K562 (cell line): Measurements from ENCODE around the gene SLC40A1.

Experiments used
- EGR1 ChIP-seq: fragments of 450-650 bp; conservative IDR thresholded peaks from 2 replicates; pipeline ENCODE4 v1.6.1; 2017; ENCODE audit warnings: mild to moderate bottlenecking
- ELF4 ChIP-seq: fragments of 450-650 bp; formaldehyde crosslinking; IDR thresholded peaks from 2 replicates; pipeline ENCODE4 v1.4.0; 2022; ENCODE audit warnings: missing genetic modification characterization
- EP300 ChIP-seq: IDR thresholded peaks from 2 replicates; pipeline ENCODE4 v1.6.1; 2012; ENCODE audit warnings: low read length, improper control_type of control experiment
- ESRRA ChIP-seq: fragments of 450-650 bp; IDR thresholded peaks from 2 replicates; pipeline ENCODE4 v1.6.1; 2014; ENCODE audit warnings: low read depth, mild to moderate bottlenecking, moderate library complexity, borderline replicate concordance
- MAFF ChIP-seq: IDR thresholded peaks from 2 replicates; pipeline ENCODE4 v1.6.1; 2012; ENCODE audit warnings: low read length, improper control_type of control experiment
- NFE2 ChIP-seq: IDR thresholded peaks from 2 replicates; pipeline ENCODE4 v1.6.1; 2014; ENCODE audit warnings: antibody characterized with exemption, low read depth
- RBBP5 ChIP-seq: fragments of 200-600 bp; sonication (generic); IDR thresholded peaks from 2 replicates; pipeline ENCODE4 v1.6.1; 2012; ENCODE audit warnings: borderline replicate concordance, mild to moderate bottlenecking, low read length, control low read depth, inconsistent platforms; ENCODE audit not compliant: insufficient read depth, poor library complexity, severe bottlenecking
- SRSF1 ChIP-seq: fragments of 200-400 bp; formaldehyde crosslinking; IDR thresholded peaks from 2 replicates; pipeline ENCODE4 v1.6.1; 2017; ENCODE audit warnings: mild to moderate bottlenecking, low read depth, low read length, moderate library complexity
- TEAD4 ChIP-seq, 2 experiments: sonication (generic) in 1 of 2; formaldehyde crosslinking in 1 of 2; IDR thresholded peaks; 2 replicates each; pipeline versions ENCODE4 v1.6.1 to v1.8.0; 2012 to 2022; ENCODE audit warnings: borderline replicate concordance in 1 of 2, inconsistent platforms in 1 of 2, low read length in 1 of 2, mild to moderate bottlenecking in 1 of 2, missing genetic modification reagents in 1 of 2
- ZNF589 ChIP-seq: fragments of 200-800 bp; sonication (Bioruptor generic); IDR thresholded peaks from 2 replicates; pipeline ENCODE4 v1.6.1; 2016; ENCODE audit warnings: low read depth, missing genetic modification characterization, missing compliant biosample characterization
- TF ChIP-seq, protein P1 (sequence below), 3 experiments: IDR thresholded peaks in 2 of 3; conservative IDR thresholded peaks in 1 of 3; 2 replicates each; pipeline ENCODE4 v1.5.1; 2011 to 2012; ENCODE audit warnings: low read length in 3 of 3, mild to moderate bottlenecking in 3 of 3, control low read depth in 2 of 3, improper control_type of control experiment in 1 of 3, inconsistent platforms in 1 of 3, low read depth in 1 of 3, mixed read lengths in 1 of 3, moderate library complexity in 1 of 3; ENCODE audit not compliant: insufficient read depth in 2 of 3
- TF ChIP-seq, protein P2 (sequence below), 2 experiments: fragments of 450-650 bp; formaldehyde crosslinking in 1 of 2; IDR thresholded peaks; 2 replicates each; pipeline versions ENCODE4 v1.4.0 to v1.6.1; 2014 to 2020; ENCODE audit warnings: mild to moderate bottlenecking in 2 of 2, borderline replicate concordance in 1 of 2, low read depth in 1 of 2

DNA sequence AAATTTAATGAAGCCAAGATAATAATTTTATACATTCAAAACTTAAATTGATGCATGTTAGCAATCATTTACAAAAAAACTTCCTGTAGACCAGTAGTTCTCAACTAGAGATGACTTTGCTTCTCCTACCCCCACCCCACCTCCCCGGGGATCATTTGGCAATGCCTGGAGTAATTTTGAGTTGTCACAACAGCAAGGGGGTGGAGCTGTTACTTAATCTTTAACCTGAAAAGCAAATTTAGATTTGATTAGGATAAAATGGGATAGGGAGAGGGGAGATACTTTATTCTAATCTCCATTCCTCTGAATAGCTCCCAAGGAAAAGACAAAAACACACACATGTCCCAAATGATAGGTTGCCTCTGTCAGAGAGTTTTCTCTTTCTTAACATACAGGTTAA, 4.2 kb downstream of the SLC40A1 start:
- TF ChIP-seq, protein P1, sequence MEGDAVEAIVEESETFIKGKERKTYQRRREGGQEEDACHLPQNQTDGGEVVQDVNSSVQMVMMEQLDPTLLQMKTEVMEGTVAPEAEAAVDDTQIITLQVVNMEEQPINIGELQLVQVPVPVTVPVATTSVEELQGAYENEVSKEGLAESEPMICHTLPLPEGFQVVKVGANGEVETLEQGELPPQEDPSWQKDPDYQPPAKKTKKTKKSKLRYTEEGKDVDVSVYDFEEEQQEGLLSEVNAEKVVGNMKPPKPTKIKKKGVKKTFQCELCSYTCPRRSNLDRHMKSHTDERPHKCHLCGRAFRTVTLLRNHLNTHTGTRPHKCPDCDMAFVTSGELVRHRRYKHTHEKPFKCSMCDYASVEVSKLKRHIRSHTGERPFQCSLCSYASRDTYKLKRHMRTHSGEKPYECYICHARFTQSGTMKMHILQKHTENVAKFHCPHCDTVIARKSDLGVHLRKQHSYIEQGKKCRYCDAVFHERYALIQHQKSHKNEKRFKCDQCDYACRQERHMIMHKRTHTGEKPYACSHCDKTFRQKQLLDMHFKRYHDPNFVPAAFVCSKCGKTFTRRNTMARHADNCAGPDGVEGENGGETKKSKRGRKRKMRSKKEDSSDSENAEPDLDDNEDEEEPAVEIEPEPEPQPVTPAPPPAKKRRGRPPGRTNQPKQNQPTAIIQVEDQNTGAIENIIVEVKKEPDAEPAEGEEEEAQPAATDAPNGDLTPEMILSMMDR (IDR thresholded peaks at IDR 0.05 in 2 of 3, conservative IDR thresholded peaks at IDR 0.05 in 1 of 3; ENCODE audit: insufficient read depth in 2 of 3, low read depth in 1 of 3, low read length in 3 of 3): no peak
- no peak for TF ChIP-seq SRSF1
- TF ChIP-seq TEAD4 (IDR thresholded peaks at IDR 0.05; ENCODE audit: low read length): no peak
- no peak for TF ChIP-seq TEAD4 (CRISPR knock-in tag; IDR thresholded peaks at IDR 0.05; ENCODE audit: borderline replicate concordance)
- TF ChIP-seq ELF4 (CRISPR knock-in tag): no peak
- no peak for TF ChIP-seq RBBP5
- no peak for TF ChIP-seq EGR1
- no peak for TF ChIP-seq ESRRA
- no peak for TF ChIP-seq ZNF589
- no peak for TF ChIP-seq NFE2
- no peak for TF ChIP-seq EP300
- no peak for TF ChIP-seq MAFF
- TF ChIP-seq, protein P2, sequence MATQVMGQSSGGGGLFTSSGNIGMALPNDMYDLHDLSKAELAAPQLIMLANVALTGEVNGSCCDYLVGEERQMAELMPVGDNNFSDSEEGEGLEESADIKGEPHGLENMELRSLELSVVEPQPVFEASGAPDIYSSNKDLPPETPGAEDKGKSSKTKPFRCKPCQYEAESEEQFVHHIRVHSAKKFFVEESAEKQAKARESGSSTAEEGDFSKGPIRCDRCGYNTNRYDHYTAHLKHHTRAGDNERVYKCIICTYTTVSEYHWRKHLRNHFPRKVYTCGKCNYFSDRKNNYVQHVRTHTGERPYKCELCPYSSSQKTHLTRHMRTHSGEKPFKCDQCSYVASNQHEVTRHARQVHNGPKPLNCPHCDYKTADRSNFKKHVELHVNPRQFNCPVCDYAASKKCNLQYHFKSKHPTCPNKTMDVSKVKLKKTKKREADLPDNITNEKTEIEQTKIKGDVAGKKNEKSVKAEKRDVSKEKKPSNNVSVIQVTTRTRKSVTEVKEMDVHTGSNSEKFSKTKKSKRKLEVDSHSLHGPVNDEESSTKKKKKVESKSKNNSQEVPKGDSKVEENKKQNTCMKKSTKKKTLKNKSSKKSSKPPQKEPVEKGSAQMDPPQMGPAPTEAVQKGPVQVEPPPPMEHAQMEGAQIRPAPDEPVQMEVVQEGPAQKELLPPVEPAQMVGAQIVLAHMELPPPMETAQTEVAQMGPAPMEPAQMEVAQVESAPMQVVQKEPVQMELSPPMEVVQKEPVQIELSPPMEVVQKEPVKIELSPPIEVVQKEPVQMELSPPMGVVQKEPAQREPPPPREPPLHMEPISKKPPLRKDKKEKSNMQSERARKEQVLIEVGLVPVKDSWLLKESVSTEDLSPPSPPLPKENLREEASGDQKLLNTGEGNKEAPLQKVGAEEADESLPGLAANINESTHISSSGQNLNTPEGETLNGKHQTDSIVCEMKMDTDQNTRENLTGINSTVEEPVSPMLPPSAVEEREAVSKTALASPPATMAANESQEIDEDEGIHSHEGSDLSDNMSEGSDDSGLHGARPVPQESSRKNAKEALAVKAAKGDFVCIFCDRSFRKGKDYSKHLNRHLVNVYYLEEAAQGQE (IDR thresholded peaks at IDR 0.05; ENCODE audit: borderline replicate concordance): no peak
- TF ChIP-seq, protein P2 (CRISPR knock-in tag; IDR thresholded peaks at IDR 0.05; ENCODE audit: low read depth): no peak
